GM18520 (cell line): ENCODE results near the gene TNS1.

Source experiments
- ATAC-seq: cut with Tn5 transposase; IDR thresholded peaks from one replicate; pipeline ENCODE4 v1.9.1; 2021; ENCODE audit not compliant: unreplicated experiment

TNS1 gene

DNA sequence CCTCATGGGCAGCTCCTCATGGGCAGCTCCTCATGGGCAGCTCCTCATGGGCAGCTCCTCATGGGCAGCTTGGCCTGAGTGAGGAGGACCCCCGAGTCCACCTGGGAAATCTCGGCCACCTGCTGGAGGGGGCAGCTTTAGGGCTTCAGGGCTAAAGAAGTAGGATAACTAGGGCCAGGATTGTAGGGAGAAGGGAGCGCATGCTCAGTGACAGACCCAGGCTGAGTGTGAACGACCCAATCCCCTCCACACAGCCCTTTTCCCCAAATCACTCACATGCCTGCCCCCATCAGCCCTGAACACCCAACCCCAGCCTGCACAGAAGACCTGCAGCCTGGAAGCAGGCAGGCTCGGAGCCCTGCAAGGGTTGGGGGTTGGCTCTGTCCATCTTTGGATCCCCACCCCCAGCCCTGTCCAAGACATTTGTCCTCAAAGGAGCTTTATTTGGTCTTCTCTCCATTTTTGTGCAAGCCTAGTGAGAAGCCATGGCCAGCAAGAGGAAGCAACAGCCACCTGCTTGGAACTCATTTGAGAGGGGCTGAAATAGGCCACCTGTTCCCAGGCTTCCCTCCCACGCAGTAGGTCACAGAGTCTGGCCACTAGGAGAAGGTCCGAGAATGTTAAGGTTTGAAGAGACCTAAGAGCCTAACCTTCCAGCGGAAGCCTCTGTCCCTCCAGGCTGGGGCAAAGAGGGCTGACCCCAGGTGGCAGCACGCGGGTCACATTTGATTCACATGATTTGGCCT, 249.9 kb downstream of the TNS1 start:
- no peak for ATAC-seq

- ATAC-seq = no peak
Measured at GRCh38 chr2:217751952-217752351, 250.8 kb downstream of the TNS1 start.

- ATAC-seq = no peak
Measured at GRCh38 chr2:217751192-217751591, 251.6 kb downstream of the TNS1 start.
